ENCODE data around the gene CDK15. TPM values are rescaled to one million over a fixed set of nuclear protein-coding genes. Genes with fewer than 3 reads are reported as not detected.

Gene CDK15
- total and polyA plus RNA-seq, 8 donors = 0.20 to 0.84 (median 0.43) TPM

- no peak for ATAC-seq
- intact Hi-C loops (cut with DNase I) = no loop called here
These were observed 41.1 kb downstream of the CDK15 start for GRCh38 chr2:201847481-201847880.

GRCh38 chr2:201852462-201852861 is 46.1 kb downstream of the CDK15 start:
- ATAC-seq (no peak), DNase-seq (no peak)
- H3K36me3 ChIP-seq = no peaks in the 10 kb centered on the region
- H3K27me3 ChIP-seq = peaks cover 0 to 12% of the 10 kb centered on the region in 2 donors
- H3K4me3 ChIP-seq = no peak overlapping the region
- H3K27ac ChIP-seq = no peak overlapping the region
- intact Hi-C loops (cut with DNase I) = loop anchor here in 1 of 2 donors (10.0 kb wide), 1 partner anchor 322 kb away; no protein-coding TSS in a partner anchor
- TF ChIP-seq, protein P1, sequence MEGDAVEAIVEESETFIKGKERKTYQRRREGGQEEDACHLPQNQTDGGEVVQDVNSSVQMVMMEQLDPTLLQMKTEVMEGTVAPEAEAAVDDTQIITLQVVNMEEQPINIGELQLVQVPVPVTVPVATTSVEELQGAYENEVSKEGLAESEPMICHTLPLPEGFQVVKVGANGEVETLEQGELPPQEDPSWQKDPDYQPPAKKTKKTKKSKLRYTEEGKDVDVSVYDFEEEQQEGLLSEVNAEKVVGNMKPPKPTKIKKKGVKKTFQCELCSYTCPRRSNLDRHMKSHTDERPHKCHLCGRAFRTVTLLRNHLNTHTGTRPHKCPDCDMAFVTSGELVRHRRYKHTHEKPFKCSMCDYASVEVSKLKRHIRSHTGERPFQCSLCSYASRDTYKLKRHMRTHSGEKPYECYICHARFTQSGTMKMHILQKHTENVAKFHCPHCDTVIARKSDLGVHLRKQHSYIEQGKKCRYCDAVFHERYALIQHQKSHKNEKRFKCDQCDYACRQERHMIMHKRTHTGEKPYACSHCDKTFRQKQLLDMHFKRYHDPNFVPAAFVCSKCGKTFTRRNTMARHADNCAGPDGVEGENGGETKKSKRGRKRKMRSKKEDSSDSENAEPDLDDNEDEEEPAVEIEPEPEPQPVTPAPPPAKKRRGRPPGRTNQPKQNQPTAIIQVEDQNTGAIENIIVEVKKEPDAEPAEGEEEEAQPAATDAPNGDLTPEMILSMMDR (IDR thresholded peaks at IDR 0.05) = no peak
- no peaks in the 10 kb centered on the region for H3K9me3 ChIP-seq
- no peaks in the 10 kb centered on the region for H3K4me1 ChIP-seq

More at GRCh38 chr2:201847481-201847880, 41.1 kb downstream of the CDK15 start:
- Histone ChIP-seq H3K4me3 (no peak overlapping the region), H3K9me3 (no peaks in the 10 kb centered on the region), H3K36me3 (no peaks in the 10 kb centered on the region), H3K4me1 (no peaks in the 10 kb centered on the region), H3K27ac (no peak overlapping the region), H3K27me3 (no peaks in the 10 kb centered on the region)
- TF ChIP-seq, protein P1 (IDR thresholded peaks at IDR 0.05) = no peak
- no peak for DNase-seq

DNA sequence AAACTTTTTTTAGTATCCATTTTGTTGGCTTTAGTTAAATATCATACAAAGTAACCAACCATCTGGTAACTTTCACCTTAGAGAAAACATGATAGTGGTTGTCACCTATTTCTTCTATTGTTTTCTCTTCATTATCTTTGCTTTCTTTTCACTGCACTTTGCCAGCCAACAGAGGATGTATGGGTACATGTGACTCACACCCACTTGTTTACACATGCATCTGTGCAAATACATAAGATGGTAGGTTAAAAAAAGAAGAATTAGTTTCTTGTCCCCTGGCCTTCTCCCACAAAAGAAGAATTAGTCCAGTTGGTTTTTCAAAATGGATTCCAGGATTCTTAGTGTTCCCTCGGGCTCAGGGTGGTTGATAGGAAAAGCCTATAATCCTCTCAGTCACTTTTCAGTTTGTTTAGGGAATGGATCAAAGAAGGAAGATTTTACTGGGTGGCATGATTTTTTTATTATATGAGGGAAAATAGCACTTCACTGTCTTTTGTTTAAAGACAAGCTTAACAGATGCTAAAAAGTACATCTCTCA is 46.6 kb downstream of the CDK15 start:
- intact Hi-C loops (cut with DNase I) = loop anchor here in 1 of 2 donors (10.0 kb wide), 1 partner anchor 322 kb away; no protein-coding TSS in a partner anchor
- DNase-seq (no peak), ATAC-seq (no peak)
- H3K27me3 ChIP-seq = peaks cover 0 to 17% of the 10 kb centered on the region in 2 donors
- no peaks in the 10 kb centered on the region for H3K4me1 ChIP-seq
- H3K27ac ChIP-seq = no peak overlapping the region
- no peaks in the 10 kb centered on the region for H3K9me3 ChIP-seq
- TF ChIP-seq, protein P1 (IDR thresholded peaks at IDR 0.05) = no peak
- H3K4me3 ChIP-seq = no peak overlapping the region
- H3K36me3 ChIP-seq = no peaks in the 10 kb centered on the region

- Histone ChIP-seq H3K27ac (no peak overlapping the region), H3K4me3 (no peak overlapping the region), H3K4me1 (no peaks in the 10 kb centered on the region), H3K9me3 (no peaks in the 10 kb centered on the region), H3K36me3 (no peaks in the 10 kb centered on the region), H3K27me3 (peaks cover 0 to 31% of the 10 kb centered on the region in 2 donors)
- ATAC-seq (no peak), DNase-seq (no peak)
- intact Hi-C loops (cut with DNase I) = loop anchor here in 1 of 2 donors (10.0 kb wide), 1 partner anchor 320 kb away; no protein-coding TSS in a partner anchor
- TF ChIP-seq, protein P1 (IDR thresholded peaks at IDR 0.05) = no peak
These were observed 48.0 kb downstream of the CDK15 start for GRCh38 chr2:201854221-201854801.

DNA sequence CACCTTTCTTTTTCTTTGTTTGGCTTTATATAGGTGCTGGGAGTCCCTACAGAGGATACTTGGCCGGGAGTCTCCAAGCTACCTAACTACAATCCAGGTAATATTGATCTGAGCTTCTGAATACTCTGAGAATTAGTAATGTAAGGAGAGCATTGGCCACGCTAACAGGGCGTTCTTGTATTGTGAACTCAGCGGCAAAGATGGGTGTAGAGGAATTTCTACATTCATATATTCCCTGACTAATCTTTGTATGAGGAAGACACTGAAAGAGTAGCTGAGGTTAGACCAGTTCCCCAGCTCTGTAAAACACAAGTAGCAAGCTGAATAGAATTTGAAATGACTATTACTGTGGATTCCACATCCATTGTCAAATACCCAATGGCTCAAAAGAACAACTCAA is 48.5 kb downstream of the CDK15 start:
- H3K27me3 ChIP-seq = peaks cover 0 to 36% of the 10 kb centered on the region in 2 donors
- DNase-seq (no peak), ATAC-seq (no peak)
- intact Hi-C loops (cut with DNase I) = loop anchor here in 1 of 2 donors (10.0 kb wide), 1 partner anchor 320 kb away; no protein-coding TSS in a partner anchor
- no peaks in the 10 kb centered on the region for H3K4me1 ChIP-seq
- no peak overlapping the region for H3K4me3 ChIP-seq
- TF ChIP-seq, protein P1 (IDR thresholded peaks at IDR 0.05) = no peak
- no peaks in the 10 kb centered on the region for H3K36me3 ChIP-seq
- no peak overlapping the region for H3K27ac ChIP-seq
- H3K9me3 ChIP-seq = no peaks in the 10 kb centered on the region

Measured in left lung (tissue), 10 donors.